SU-DHL-6 (cell line): ENCODE results near the gene NINL.

Experiments
- CTCF ChIP-seq: fragments of 200-600 bp; sonication (generic); IDR thresholded peaks from one replicate; pipeline ENCODE4 v1.5.1; 2017; ENCODE audit warnings: antibody characterized with exemption, mild to moderate bottlenecking, low read length, moderate library complexity; ENCODE audit not compliant: insufficient read depth, poor library complexity, severe bottlenecking
- EZH2phosphoT487 ChIP-seq: fragments of 200-600 bp; sonication (generic), shearing (Covaris generic); conservative IDR thresholded peaks from 2 replicates; pipeline ENCODE4 v1.6.1; 2018; ENCODE audit warnings: mild to moderate bottlenecking, antibody characterized with exemption, low read length, moderate library complexity, mixed read lengths

DNA sequence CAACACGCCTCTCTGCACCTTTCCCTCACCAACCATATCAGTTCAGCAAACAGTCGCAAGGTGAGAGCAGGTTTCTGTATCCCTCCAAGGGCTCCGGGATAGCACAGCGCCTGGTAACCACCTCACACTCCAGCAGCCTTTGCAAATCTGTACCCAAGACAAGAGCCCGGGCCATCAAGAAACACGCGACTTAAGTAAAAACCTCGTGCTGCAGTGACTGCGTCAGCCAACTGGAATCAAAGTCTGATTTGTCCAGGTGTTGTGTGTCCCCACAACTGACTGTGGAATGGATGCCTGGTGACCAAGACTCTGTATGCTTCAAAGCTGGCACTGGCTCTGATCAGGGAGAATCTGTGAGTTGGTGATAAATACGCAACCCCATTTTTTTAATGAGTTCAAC is 74.1 kb downstream of the NINL start:
- TF ChIP-seq EZH2phosphoT487 (no peak), CTCF (no peak)
